MCF 10A (cell line): ENCODE results near the gene ADGRG3. TPM values are rescaled to one million over a fixed set of nuclear protein-coding genes. Genes with fewer than 3 reads are reported as not detected.

Experiments
- BruUV-seq: library from RNA; stranded (reverse); fragments of 400-500 nt; replicated peaks from 2 replicates; lab custom pipeline; 2021; lab: Mats Ljungman, UMichigan
- CTCF ChIA-PET: fragments of 300-600 bp; sonication (Branson Sonifier 250); formaldehyde crosslinking; extraction: SDS; loops from one replicate; lab custom pipeline; 2021; ENCODE audit warnings: antibody characterized with exemption, inconsistent platforms; lab: Yijun Ruan, JAX
- POLR2A ChIA-PET: fragments of 300-600, 350-650 bp; sonication (Branson Sonifier 250); formaldehyde crosslinking; extraction: SDS; loops from one replicate; lab custom pipeline; 2020; ENCODE audit warnings: antibody characterized with exemption, inconsistent platforms; lab: Yijun Ruan, JAX
- DNase-seq: peaks from one replicate; pipeline ENCODE4 v3.0.0-alpha.2; 2018; ENCODE audit not compliant: unreplicated experiment
- H3K27ac Mint-ChIP-seq: one replicate; pipeline ENCODE4 v1.8.0; 2022; ENCODE audit warnings: mild to moderate bottlenecking, low read depth, mixed read lengths; ENCODE audit not compliant: unreplicated experiment
- H3K27me3 Mint-ChIP-seq: one replicate; pipeline ENCODE4 v1.8.0; 2022; ENCODE audit warnings: mixed read lengths; ENCODE audit not compliant: insufficient read depth, unreplicated experiment
- H3K36me3 Mint-ChIP-seq: one replicate; pipeline ENCODE4 v1.8.0; 2022; ENCODE audit warnings: mild to moderate bottlenecking, moderate library complexity, mixed read lengths; ENCODE audit not compliant: insufficient read depth, unreplicated experiment
- H3K4me1 Mint-ChIP-seq: one replicate; pipeline ENCODE4 v1.8.0; 2022; ENCODE audit warnings: mixed read lengths; ENCODE audit not compliant: insufficient read depth, unreplicated experiment
- H3K4me3 Mint-ChIP-seq: one replicate; pipeline ENCODE4 v1.8.0; 2022; ENCODE audit warnings: mild to moderate bottlenecking, moderate library complexity, mixed read lengths; ENCODE audit not compliant: unreplicated experiment
- H3K9me3 Mint-ChIP-seq: one replicate; pipeline ENCODE4 v1.8.0; 2022; ENCODE audit warnings: mixed read lengths; ENCODE audit not compliant: unreplicated experiment
- CTCF ChIP-seq: fragments of 200-600 bp; IDR thresholded peaks from one replicate; pipeline ENCODE4 v1.8.0; 2022; ENCODE audit warnings: antibody characterized with exemption, mild to moderate bottlenecking; ENCODE audit not compliant: unreplicated experiment
- intact Hi-C: fragments of 100-400 bp; cut with micrococcal nuclease; formaldehyde crosslinking; loops from 2 replicates; pipeline ENCODE4 v1.14.1; 2022
- total RNA-seq: library from RNA; stranded (reverse); gene quantifications from 2 replicates; pipeline ENCODE4 v1.2.3, GENCODE V29; 2022

The ADGRG3 gene
- total RNA-seq, 1 experiment from 2014 or later, result not detected

- H3K27me3 Mint-ChIP-seq, result no peaks in the 10 kb centered on the region
- DNase-seq, result no peak
- no peak for TF ChIP-seq CTCF
- no peak overlapping the region for H3K27ac Mint-ChIP-seq
- ChIA-PET CTCF (interaction anchor here (0.5 to 1.0 kb wide), 3 partner anchors 91 to 395 kb away, joined by 3 to 5 read pairs (median 3); no protein-coding TSS in a partner anchor), POLR2A (interaction anchor here (0.7 kb wide), 1 partner anchor 135 kb away, joined by 3 read pairs; no protein-coding TSS in a partner anchor)
- H3K4me1 Mint-ChIP-seq, result no peaks in the 10 kb centered on the region
- no peak overlapping the region for H3K4me3 Mint-ChIP-seq
- no peaks in the 10 kb centered on the region for H3K36me3 Mint-ChIP-seq
- intact Hi-C loops, result no loop called here
- no TSS peak for BruUV-seq
- no peaks in the 10 kb centered on the region for H3K9me3 Mint-ChIP-seq
Measured at GRCh38 chr16:57683636-57684545, 15.8 kb downstream of the ADGRG3 start.

DNA sequence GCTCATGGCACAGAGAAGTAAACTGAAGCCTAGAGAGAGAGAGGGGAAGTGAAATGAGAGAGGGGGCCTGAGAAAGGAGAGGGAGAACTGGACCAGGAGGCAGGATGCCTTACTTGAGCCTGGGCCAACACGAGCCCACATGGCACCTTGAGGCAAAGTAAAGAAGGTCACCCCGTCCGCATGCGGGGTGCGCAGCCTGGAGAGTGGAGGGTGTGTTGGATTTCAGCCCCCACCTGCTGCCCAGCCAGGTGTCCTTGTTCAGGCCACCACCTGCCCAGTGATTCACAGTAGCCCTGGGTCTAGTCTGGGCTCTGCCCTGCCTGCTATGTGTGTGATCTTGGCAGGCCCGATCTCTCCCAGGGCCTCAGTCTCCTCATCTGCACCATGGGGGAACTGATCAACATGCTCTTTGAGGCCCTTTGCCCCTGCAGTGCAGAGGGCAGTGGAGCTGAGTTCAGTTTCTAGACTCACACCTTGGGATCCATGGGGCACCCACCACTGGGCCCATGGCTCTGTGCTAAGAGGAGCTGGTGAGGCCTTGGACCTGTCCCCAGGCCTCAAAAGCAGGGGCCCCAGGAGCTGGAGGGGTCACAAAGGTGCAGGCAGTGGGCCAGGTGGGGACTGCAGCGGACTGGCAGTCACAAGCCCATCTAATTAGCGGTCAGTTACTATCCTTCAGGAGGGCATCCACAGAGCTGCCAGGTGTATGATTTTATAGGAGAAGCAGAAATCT, 16.7 kb downstream of the ADGRG3 start:
- no peaks in the 10 kb centered on the region for H3K9me3 Mint-ChIP-seq
- intact Hi-C loops, result no loop called here
- no peak for DNase-seq
- CTCF ChIA-PET, result interaction anchor here (0.6 to 0.7 kb wide), 3 partner anchors 35 to 396 kb away, joined by 3 read pairs; no protein-coding TSS in a partner anchor
- H3K4me3 Mint-ChIP-seq, result no peak overlapping the region
- BruUV-seq, result no TSS peak
- TF ChIP-seq CTCF, result no peak
- no peak overlapping the region for H3K27ac Mint-ChIP-seq
- H3K4me1 Mint-ChIP-seq, result no peaks in the 10 kb centered on the region
- POLR2A ChIA-PET, result interaction anchor here (0.7 kb wide), 1 partner anchor 134 kb away, joined by 3 read pairs; no protein-coding TSS in a partner anchor
- no peaks in the 10 kb centered on the region for H3K27me3 Mint-ChIP-seq
- H3K36me3 Mint-ChIP-seq, result no peaks in the 10 kb centered on the region

- intact Hi-C loops, result no loop called here
- no peaks in the 10 kb centered on the region for H3K27me3 Mint-ChIP-seq
- no peak overlapping the region for H3K27ac Mint-ChIP-seq
- H3K36me3 Mint-ChIP-seq, result no peaks in the 10 kb centered on the region
- no peaks in the 10 kb centered on the region for H3K4me1 Mint-ChIP-seq
- no peak for TF ChIP-seq CTCF
- H3K9me3 Mint-ChIP-seq, result no peaks in the 10 kb centered on the region
- DNase-seq, result no peak
- POLR2A ChIA-PET, result no interaction called here
- CTCF ChIA-PET, result interaction anchor here (0.6 kb wide), 1 partner anchor 214 kb away, joined by 3 read pairs; no protein-coding TSS in a partner anchor
- BruUV-seq, result no TSS peak
- no peak overlapping the region for H3K4me3 Mint-ChIP-seq
Measured at GRCh38 chr16:57685633-57686032, 17.5 kb downstream of the ADGRG3 start.

DNA sequence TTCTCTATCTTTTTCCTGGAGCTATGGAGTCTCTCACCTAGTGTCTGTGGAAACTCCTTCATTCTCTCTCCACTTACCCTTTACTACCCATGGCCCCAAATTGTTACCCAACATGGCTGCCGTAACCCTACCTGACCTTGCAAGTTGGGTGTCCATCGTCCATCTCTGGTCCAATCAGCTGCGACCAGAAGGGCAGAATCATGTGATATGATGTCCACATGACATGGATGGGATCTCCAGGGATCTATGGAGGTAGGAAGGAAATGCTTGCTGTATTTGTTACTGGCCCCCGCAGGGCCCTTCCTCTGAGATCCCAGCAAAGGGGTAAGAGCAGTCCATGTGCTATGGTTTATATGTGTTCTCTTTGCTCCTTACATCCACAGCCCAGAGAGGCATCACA, 18.5 kb downstream of the ADGRG3 start:
- H3K9me3 Mint-ChIP-seq, result no peaks in the 10 kb centered on the region
- H3K36me3 Mint-ChIP-seq, result no peaks in the 10 kb centered on the region
- BruUV-seq, result no TSS peak
- intact Hi-C loops, result no loop called here
- no peak overlapping the region for H3K27ac Mint-ChIP-seq
- no peak for DNase-seq
- POLR2A ChIA-PET, result interaction anchor here (0.6 kb wide), 1 partner anchor 140 kb away, joined by 4 read pairs; no protein-coding TSS in a partner anchor
- TF ChIP-seq CTCF, result no peak
- no peaks in the 10 kb centered on the region for H3K27me3 Mint-ChIP-seq
- no peak overlapping the region for H3K4me3 Mint-ChIP-seq
- no peaks in the 10 kb centered on the region for H3K4me1 Mint-ChIP-seq
- CTCF ChIA-PET, result interaction anchor here (0.6 kb wide), 1 partner anchor 818 kb away, joined by 3 read pairs; no protein-coding TSS in a partner anchor
